ENCODE data around the gene HEBP2. TPM values are rescaled to one million over a fixed set of nuclear protein-coding genes. Genes with fewer than 3 reads are reported as not detected.
A peak's percentile ranks its signal among the peaks of the same experiment; 100 is the strongest.
"Not testable (repeated sequence)": the region's sequence is repeated elsewhere in the genome, so short reads cannot be mapped to it uniquely, and the experiment has no call there.

The HEBP2 gene, protein sequence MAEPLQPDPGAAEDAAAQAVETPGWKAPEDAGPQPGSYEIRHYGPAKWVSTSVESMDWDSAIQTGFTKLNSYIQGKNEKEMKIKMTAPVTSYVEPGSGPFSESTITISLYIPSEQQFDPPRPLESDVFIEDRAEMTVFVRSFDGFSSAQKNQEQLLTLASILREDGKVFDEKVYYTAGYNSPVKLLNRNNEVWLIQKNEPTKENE
- total RNA-seq: 10 to 100 TPM; 37.2 to 43.1 TPM

DNA sequence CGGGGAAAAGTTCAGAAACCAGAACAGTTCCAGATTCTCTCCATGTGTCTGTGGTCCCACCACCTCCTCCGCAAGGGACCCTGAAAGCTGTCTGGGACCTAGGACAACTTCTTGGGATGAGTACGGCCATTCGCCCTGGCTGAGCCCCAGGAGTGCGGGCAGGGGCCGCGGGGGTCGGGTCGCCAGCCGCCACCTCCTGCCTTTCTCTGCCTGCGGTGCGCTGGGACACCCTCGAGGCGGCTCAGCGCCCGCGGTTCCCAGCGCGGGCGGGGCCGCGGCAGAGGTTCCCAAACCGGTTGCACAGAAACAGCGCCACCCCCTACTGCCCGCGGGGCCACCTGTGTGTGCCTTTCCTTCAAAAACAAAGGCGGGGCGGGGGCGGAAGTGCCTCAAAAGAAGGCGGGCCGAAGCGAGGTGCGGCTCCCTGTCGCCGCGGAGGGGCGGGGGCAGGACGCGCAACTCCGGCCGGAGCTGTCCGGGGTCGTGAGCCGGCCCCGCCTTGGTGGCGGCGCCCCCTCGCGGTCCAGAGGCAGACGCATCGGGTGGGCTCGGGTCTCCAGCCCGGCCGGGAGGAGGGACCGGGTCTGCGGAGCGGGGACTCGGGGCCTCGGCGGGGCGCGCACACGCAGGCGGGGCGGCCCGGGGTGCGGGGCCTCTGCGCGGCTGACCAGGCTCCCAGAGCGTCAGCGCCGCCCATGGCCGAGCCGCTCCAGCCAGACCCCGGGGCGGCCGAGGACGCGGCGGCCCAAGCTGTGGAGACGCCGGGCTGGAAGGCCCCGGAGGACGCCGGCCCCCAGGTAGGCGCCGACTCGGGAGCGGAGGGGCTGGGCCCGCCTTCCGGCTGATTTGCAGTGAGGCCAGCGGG lies at the start of gene HEBP2:
HEBP2 (plus strand) TSS at position 423 of the 865 bp plus-strand sequence; CDS start at position 696, 273 bp downstream.
- Mint-ChIP-seq H3K4me1 (peaks cover 20% of the 10 kb centered on the region), H3K27me3 (peaks cover 4% of the 10 kb centered on the region), H3K9me3 (ENCODE audit: low read depth) (no peaks in the 10 kb centered on the region), H3K4me3 (peak within 1 kb of the TSS; percentile 81), H3K36me3 (peaks cover 21% of the 10 kb centered on the region), H3K27ac (peak within 1 kb of the TSS; percentile 80)
- peak; percentile 96 for DNase-seq
- ATAC-seq: peak; percentile 94
- CTCF ChIA-PET: interaction anchor here (0.5 to 3.3 kb wide), 10 partner anchors 10 to 399 kb away, joined by 3 to 18 read pairs (median 4); no protein-coding TSS in a partner anchor

DNA sequence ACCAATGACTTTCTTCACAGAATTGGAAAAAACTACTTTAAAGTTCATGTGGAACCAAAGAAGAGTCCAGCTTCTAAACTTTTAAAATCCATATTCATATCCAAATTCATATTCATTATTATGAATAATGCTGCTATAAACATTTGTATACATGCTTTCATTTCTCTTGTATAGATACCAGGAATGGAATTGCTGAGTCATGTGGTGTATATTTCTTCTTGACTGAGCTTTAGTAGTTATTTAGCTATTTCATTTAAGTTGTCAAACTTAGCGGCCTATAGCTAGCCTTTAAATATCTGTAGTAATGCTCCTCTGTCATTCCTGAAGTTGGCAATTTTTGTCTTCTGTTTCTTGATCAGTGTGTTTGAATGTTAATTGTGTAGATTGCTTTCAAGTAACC lies 46.1 kb upstream of the HEBP2 start:
- CTCF ChIA-PET: no interaction called here
- Mint-ChIP-seq H3K27me3 (peaks cover 10% of the 10 kb centered on the region), H3K36me3 (no peaks in the 10 kb centered on the region), H3K27ac (no peak overlapping the region), H3K4me1 (no peaks in the 10 kb centered on the region), H3K9me3 (ENCODE audit: low read depth) (no peaks in the 10 kb centered on the region), H3K4me3 (no peak overlapping the region)
- no peak for DNase-seq
- no peak for ATAC-seq

GRCh38 chr6:138368684-138369083 lies 35.3 kb upstream of the HEBP2 start:
- H3K4me3 Mint-ChIP-seq; H3K4me1 Mint-ChIP-seq; H3K9me3 Mint-ChIP-seq (ENCODE audit: low read depth); H3K27ac Mint-ChIP-seq; ATAC-seq; CTCF ChIA-PET; DNase-seq; H3K36me3 Mint-ChIP-seq: not testable (repeated sequence)
- peaks cover 42% of the 10 kb centered on the region for H3K27me3 Mint-ChIP-seq

GRCh38 chr6:138370631-138371451 lies 33.2 kb upstream of the HEBP2 start:
- CTCF ChIA-PET: no interaction called here
- Mint-ChIP-seq H3K4me1 (peaks cover 5% of the 10 kb centered on the region), H3K4me3 (no peak overlapping the region), H3K27me3 (peaks cover 29% of the 10 kb centered on the region), H3K27ac (no peak overlapping the region), H3K9me3 (ENCODE audit: low read depth) (no peaks in the 10 kb centered on the region), H3K36me3 (no peaks in the 10 kb centered on the region)
- ATAC-seq (no peak), DNase-seq (no peak)

DNA sequence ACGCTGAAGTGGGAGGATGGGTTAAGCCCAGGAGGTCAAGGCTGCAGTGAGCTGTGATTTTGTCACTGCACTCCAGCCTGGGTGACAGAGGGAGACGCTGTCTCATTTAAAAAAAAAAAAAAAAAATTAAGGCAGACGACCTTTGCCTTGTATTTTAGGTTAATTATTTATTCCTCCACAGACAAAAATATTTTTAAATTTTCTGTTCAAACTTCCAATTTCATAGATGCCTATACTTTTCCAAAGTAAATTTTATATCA lies 32.6 kb upstream of the HEBP2 start:
- ATAC-seq: no peak
- CTCF ChIA-PET: interaction anchor here (1.1 kb wide), 1 partner anchor 31 kb away, joined by 3 read pairs; no protein-coding TSS in a partner anchor

DNA sequence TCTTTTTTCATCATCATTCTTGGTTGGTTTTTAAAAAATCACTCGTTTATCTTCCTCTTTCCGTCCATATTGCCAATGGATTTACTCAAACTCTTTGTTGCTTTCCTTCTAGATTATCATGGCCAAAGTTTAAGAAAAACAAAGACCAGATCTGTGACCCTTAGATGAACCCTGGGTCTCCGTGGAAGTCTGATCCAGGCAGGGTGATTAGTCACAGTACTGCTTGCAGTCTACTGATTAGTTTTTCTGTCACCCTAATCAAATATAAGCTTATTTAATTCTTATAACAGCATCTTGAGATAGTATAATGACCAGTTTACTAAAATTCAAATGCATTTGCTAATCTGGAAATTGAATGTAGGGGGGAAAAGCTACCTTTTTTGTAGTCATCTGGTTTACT lies 32.3 kb upstream of the HEBP2 start:
- no peak for DNase-seq
- Mint-ChIP-seq H3K9me3 (ENCODE audit: low read depth) (no peaks in the 10 kb centered on the region), H3K4me3 (no peak overlapping the region), H3K27me3 (peaks cover 21% of the 10 kb centered on the region), H3K4me1 (peaks cover 5% of the 10 kb centered on the region), H3K36me3 (no peaks in the 10 kb centered on the region), H3K27ac (no peak overlapping the region)
- CTCF ChIA-PET: interaction anchor here (1.1 kb wide), 1 partner anchor 31 kb away, joined by 3 read pairs; no protein-coding TSS in a partner anchor
- no peak for ATAC-seq

More for the DNA sequence above, 32.6 kb upstream of the HEBP2 start:
- H3K4me1 Mint-ChIP-seq: peaks cover 5% of the 10 kb centered on the region
- H3K27ac Mint-ChIP-seq: no peak overlapping the region
- no peaks in the 10 kb centered on the region for H3K9me3 Mint-ChIP-seq (ENCODE audit: low read depth)
- H3K36me3 Mint-ChIP-seq: no peaks in the 10 kb centered on the region
- no peak overlapping the region for H3K4me3 Mint-ChIP-seq
- peaks cover 24% of the 10 kb centered on the region for H3K27me3 Mint-ChIP-seq
- DNase-seq: no peak

DNA sequence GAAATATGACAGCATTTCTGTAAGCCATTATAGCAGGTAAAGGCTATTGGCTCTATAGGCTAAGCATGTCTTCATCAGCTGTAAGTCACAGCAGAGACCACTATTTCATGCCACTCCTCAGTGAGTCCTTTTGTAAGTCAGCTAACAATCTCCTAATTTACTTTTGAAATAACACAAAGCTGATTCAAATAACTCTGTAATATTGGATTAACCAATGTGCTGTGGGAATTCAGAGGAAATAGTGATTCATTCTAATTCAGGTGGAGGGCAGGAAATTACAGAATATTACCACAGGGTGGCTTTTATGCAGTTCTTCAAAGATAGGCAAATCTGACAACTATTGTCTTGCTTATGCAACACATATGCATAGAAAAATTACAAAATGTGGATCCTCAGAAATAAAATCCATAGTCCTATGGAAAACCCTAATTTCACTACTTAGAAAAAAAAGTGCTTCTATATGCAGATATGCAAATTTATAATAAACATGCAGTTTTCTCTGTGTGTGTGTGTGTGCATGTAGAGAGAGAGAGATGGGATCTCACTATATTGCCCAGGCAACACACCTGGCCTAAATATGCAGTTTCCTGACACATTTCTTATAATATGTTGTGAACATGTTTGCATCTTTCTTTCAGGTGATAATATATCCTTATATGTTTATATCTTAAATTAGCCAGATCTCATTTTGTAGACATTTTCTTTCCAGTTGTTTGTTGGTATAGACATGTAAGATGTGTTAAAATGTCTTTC lies 31.1 kb upstream of the HEBP2 start:
- ATAC-seq (peak; percentile 30), DNase-seq (no peak)
- Mint-ChIP-seq H3K36me3 (no peaks in the 10 kb centered on the region), H3K4me1 (peaks cover 5% of the 10 kb centered on the region), H3K27ac (no peak overlapping the region), H3K4me3 (no peak overlapping the region), H3K27me3 (peaks cover 14% of the 10 kb centered on the region), H3K9me3 (ENCODE audit: low read depth) (no peaks in the 10 kb centered on the region)
- CTCF ChIA-PET: no interaction called here

DNA sequence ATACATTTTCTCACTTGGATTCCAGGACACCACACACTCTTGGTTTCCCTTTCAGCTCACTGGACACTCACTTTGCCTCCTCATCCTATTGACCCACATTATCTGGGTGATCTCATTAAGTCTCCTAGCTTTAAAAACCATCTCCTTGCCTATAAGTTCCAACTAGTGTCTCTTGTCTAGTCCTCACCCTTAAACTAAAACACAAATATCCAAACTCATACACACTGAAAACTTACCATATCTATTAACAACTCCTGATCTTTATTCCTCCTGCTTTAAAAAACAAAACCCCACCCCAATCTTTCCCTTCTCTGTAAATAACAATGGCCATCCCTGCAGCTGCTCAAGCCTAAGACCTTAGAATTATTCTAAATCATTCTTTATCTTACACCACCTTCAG lies 29.8 kb upstream of the HEBP2 start:
- no peak overlapping the region for H3K4me3 Mint-ChIP-seq
- H3K4me1 Mint-ChIP-seq: peaks cover 5% of the 10 kb centered on the region
- H3K27ac Mint-ChIP-seq: no peak overlapping the region
- H3K9me3 Mint-ChIP-seq (ENCODE audit: low read depth): no peaks in the 10 kb centered on the region
- DNase-seq: no peak
- peaks cover 14% of the 10 kb centered on the region for H3K27me3 Mint-ChIP-seq
- no peaks in the 10 kb centered on the region for H3K36me3 Mint-ChIP-seq
- CTCF ChIA-PET: no interaction called here
- no peak for ATAC-seq

GRCh38 chr6:138374815-138375214 lies 29.2 kb upstream of the HEBP2 start:
- H3K27ac Mint-ChIP-seq: no peak overlapping the region
- DNase-seq (no peak), ATAC-seq (no peak)
- no peaks in the 10 kb centered on the region for H3K36me3 Mint-ChIP-seq
- H3K9me3 Mint-ChIP-seq (ENCODE audit: low read depth): no peaks in the 10 kb centered on the region
- no peak overlapping the region for H3K4me3 Mint-ChIP-seq
- CTCF ChIA-PET: no interaction called here
- peaks cover 14% of the 10 kb centered on the region for H3K27me3 Mint-ChIP-seq
- peaks cover 5% of the 10 kb centered on the region for H3K4me1 Mint-ChIP-seq

DNA sequence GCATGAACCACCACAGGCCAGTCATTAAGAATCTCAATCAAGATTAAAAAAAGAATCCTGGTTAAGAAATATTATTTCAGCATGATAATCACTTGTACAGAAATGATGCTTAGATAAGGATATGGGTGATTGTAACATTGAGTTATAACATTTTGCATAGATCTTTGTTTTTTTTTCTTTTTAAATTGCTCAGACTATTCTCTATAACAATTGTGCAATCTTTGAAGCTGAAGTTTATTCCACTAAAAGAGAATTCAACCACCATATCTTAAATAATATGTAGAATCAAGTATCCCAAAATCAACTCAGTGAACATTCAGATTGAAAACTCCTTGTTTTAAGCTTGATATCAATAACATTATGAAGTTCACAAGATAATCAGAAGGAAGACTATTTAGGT lies 27.0 kb upstream of the HEBP2 start:
- no peaks in the 10 kb centered on the region for H3K36me3 Mint-ChIP-seq
- DNase-seq (no peak), ATAC-seq (no peak)
- H3K27ac Mint-ChIP-seq: no peak overlapping the region
- no peak overlapping the region for H3K4me3 Mint-ChIP-seq
- CTCF ChIA-PET: no interaction called here
- peaks cover 5% of the 10 kb centered on the region for H3K4me1 Mint-ChIP-seq
- H3K9me3 Mint-ChIP-seq (ENCODE audit: low read depth): no peaks in the 10 kb centered on the region
- peaks cover under 1% of the 10 kb centered on the region for H3K27me3 Mint-ChIP-seq

DNA sequence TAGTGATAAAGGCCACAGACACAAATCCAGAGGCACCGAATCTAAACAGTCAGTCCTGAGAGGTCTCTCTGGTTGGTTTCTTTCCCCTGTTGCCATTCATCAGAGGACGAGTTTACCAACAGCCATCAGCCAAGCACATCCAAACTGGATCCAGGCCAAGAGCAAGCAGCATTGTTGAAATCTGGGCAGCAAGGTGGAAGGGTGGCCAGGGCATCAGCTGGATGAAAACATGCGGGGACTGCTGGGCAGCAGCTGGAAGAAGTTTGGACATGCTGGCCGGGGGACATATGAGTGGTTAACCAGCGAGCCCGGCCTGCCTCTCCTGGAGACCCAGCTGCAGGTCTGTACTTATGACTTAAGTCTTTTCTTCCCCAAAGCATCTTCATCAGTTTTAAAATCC lies 26.2 kb upstream of the HEBP2 start, which contains the start of gene SMIM28:
SMIM28 (plus strand) TSS at position 62 of the 400 bp plus-strand sequence; CDS start at position 230, 168 bp downstream.
- Mint-ChIP-seq H3K27me3 (no peaks in the 10 kb centered on the region), H3K4me1 (peaks cover 2% of the 10 kb centered on the region), H3K4me3 (no peak within 1 kb of the TSS), H3K36me3 (no peaks in the 10 kb centered on the region), H3K9me3 (ENCODE audit: low read depth) (no peaks in the 10 kb centered on the region), H3K27ac (no peak within 1 kb of the TSS)
- CTCF ChIA-PET: no interaction called here
- ATAC-seq (no peak), DNase-seq (no peak)

GRCh38 chr6:138378463-138378862 lies 25.6 kb upstream of the HEBP2 start:
- no peak for ATAC-seq
- Mint-ChIP-seq H3K27ac (no peak overlapping the region), H3K27me3 (no peaks in the 10 kb centered on the region), H3K4me3 (no peak overlapping the region), H3K36me3 (no peaks in the 10 kb centered on the region), H3K4me1 (no peaks in the 10 kb centered on the region), H3K9me3 (ENCODE audit: low read depth) (no peaks in the 10 kb centered on the region)
- no peak for DNase-seq
- CTCF ChIA-PET: no interaction called here

All from activated CD8-positive, alpha-beta memory T cell treated with anti-CD3 and anti-CD28 coated beads, Interleukin-2, amount 10 ng/mL, durations not matched to agents 7 days and 5 days (primary cell).